Retinal pigment epithelial cell (primary cell): ENCODE data around the gene PRR20G.

Experiments
- DNase-seq: peaks from one replicate; pipeline ENCODE4 v3.0.0-alpha.2; 2010; ENCODE audit warnings: low read depth
- H3K4me3 ChIP-seq: 2 replicates; pipeline ENCODE4 v1.5.1; 2011; ENCODE audit warnings: mild to moderate bottlenecking, low read length, control low read depth, moderate library complexity
- TF ChIP-seq, protein P1 (sequence below): conservative IDR thresholded peaks from 2 replicates; pipeline ENCODE4 v1.5.1; 2011; ENCODE audit warnings: low read depth, low read length, control low read depth, inconsistent platforms

The PRR20G gene

DNA sequence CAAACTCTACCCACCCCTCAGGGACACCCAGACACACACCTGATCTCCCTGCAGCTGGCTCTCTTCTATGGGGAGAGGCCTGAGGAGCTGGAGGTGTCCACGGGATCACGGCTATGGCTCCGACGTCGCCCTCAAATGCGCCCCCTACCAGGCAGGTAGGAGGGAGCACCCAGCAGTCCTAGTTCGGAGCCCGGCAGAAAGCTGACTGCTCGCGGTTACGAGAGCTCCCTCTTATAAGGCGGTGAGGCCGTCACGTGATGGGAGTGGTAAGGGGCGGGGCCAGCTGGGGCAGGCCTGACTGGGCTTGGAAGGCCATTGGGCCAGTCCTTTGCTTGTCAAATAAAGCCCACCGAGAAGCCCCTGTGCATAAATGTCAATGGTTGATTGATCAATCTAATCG is at the start of gene PRR20G:
Gene PRR20G, minus strand, starts transcription at position 207 of the 400 bp plus-strand sequence. CDS start 681 bp downstream, outside the sequence.
- no peak within 1 kb of the TSS for H3K4me3 ChIP-seq
- DNase-seq = no peak
- TF ChIP-seq, protein P1, sequence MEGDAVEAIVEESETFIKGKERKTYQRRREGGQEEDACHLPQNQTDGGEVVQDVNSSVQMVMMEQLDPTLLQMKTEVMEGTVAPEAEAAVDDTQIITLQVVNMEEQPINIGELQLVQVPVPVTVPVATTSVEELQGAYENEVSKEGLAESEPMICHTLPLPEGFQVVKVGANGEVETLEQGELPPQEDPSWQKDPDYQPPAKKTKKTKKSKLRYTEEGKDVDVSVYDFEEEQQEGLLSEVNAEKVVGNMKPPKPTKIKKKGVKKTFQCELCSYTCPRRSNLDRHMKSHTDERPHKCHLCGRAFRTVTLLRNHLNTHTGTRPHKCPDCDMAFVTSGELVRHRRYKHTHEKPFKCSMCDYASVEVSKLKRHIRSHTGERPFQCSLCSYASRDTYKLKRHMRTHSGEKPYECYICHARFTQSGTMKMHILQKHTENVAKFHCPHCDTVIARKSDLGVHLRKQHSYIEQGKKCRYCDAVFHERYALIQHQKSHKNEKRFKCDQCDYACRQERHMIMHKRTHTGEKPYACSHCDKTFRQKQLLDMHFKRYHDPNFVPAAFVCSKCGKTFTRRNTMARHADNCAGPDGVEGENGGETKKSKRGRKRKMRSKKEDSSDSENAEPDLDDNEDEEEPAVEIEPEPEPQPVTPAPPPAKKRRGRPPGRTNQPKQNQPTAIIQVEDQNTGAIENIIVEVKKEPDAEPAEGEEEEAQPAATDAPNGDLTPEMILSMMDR = no peak

DNA sequence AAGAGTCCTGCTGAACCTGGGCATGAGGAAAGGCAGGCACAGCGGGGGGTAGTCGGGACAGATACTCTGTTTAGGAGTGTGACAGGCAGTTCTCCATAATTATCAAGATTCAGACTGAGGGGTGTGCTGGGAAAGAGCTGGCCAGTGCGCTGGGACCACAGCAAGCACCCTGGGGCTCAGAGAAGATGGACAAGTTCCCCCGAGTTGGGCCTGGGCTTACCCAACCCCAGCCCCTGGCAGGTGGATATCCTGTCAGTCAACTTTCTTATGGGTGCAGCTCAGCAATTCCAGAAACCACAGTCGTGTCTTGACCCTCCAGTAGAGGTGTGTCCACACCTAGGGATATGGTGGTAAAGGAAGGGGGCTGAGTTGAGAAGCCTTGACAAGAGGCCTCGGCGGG is 49.2 kb upstream of the PRR20G start:
- H3K4me3 ChIP-seq = no peak overlapping the region
- DNase-seq = no peak
- TF ChIP-seq, protein P1 = no peak

DNA sequence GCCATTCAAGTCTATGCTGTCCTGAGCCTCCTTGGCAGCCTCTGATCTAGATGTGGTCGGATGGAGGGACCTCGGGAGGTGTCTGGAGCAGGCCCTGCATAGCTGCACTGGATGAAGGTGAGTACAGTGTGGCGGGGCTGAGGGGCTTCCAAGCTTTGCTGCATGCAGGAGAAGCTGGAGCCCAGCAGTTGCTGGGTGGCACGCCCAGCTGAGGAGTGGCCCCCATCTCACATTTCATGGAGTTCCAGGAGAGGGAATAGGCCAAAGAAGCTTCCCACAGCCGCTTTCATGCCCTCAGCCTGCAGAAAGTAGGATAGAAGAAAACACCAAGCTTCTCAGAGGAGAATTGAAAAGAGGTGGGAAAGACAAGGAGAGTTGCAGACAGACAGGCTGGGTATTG is 48.3 kb upstream of the PRR20G start:
- TF ChIP-seq, protein P1 = no peak
- H3K4me3 ChIP-seq = no peak overlapping the region
- no peak for DNase-seq

DNA sequence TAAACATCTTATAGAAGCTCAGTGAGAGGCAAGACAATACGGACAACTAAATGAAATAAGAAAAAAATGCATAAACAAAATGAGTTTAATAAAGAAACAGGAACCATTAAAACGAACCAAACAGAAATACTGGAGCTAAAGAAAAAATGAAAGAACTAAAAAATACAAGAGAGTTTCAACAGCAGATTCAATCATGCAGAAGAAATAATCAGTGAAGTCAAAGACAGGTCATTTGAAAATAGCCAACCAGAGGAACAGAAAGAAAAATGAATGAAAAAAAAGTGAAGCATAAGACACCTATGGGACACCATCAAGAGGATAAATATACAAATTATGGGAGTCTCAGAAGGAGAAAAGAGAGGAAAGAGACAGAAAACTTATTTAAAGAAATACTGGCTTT is 42.5 kb upstream of the PRR20G start:
- H3K4me3 ChIP-seq = no peak overlapping the region
- TF ChIP-seq, protein P1 = no peak
- DNase-seq = no peak

DNA sequence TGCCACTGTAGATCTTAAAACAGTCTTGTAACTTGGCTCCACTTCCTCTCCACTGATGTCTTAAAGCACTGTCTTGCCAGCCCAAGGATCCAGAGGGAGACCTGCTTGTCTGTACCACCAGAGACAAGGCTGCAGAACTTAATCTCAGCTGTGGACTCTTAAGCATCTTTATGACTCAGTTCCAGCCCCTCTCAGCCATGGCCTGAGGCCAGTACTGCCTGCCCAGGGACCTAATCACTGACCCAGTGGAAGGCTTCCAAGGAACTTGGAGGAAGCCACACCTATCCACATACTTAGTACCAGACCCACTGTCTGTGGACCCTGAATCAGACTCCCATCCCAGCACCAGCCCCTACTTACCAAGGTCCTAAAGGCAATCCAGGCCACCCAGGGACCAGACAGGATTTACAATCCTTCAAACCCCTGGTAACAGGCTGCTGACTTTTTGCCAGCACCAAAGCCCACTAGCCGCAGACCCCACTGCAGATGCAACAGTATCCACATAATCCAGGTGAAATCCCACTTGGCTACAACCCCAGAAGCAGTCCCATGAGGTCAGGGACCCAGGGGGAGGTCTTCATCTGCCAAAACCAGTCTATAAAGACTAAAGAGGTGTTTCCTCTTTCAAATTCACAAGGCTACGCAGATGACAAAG is 41.9 kb upstream of the PRR20G start:
- no peak overlapping the region for H3K4me3 ChIP-seq
- TF ChIP-seq, protein P1 = no peak
- DNase-seq = no peak

DNA sequence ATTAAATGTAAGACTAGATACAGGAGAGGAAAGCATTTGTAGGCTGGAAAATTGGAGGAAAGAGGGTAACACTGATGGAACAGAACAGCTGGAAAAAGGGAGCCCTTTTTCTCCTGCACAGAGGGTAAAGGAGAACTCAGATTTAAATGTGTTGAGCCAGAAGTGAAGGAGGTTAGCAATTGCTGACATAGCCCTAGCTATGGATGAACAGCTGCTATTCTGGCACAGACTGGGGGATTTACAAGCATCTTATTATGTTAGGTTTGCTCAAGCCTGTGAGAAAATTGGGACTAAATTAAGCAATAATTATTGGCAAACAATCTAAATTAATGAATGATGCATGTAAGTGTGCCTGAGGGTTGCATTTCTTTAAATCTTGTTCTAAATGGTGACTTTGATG is 40.6 kb upstream of the PRR20G start:
- DNase-seq = no peak
- TF ChIP-seq, protein P1 = no peak
- H3K4me3 ChIP-seq = no peak overlapping the region

DNA sequence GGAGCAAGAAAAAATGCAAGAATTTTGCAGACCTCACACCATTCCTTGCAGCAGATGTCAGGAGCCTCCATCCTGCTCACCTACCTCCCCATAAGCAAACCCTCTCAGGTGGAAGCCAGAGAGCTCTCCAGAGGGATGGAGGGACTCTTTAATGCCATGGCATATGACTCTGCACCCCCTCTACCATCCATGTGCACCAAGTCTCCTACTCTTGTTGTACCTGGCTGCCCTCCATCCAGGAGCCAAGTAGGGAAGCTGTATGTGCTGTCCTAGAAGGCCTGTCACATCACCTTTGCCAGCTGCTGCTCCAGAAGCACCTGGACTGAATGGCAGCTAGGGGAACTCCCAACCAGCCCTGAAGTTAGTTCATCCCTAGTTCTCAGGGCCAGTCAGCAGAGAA is 38.5 kb upstream of the PRR20G start:
- DNase-seq = no peak
- H3K4me3 ChIP-seq = no peak overlapping the region
- TF ChIP-seq, protein P1 = no peak
